ENCODE data around the gene KRT33B.

The KRT33B gene

GRCh38 chr17:41328207-41328606, 41.4 kb downstream of the KRT33B start:
- FAIRE-seq (no peak), DNase-seq (ENCODE audit: insufficient read length, low spot score) (no peak)

DNA sequence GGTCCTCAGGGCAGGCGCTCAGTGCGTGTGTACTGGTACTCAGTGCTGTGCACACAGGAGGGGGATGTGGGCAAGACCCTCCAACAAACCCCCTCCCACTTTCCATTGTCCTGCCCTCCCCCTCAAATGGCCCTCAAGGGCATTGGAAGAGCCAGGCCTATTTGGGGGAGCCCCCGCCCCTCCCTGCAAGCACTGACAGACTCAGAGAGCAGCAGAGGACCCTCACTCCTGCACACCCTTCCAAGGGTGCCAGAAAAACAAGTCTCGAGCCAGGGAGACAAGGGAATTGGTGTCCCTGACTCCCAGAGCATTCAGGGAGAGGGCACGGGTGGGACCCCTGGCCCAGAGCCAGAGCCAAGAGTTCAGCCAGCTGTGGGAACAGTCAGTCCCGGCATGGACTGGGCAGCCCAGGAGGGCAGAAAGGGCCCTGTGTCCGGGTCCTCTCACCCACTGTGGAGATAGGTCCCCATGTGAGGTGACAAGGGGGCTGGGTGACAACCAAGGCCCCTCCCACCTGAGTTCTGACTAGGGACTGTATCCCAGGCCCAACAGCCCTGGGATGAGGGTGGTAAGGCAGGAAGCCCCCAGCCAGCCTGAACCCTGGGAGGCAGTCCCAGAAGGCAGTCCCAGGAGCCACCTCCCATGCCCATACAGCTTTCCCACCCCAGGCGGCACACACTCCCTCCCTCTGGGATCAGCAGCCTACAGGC, 42.0 kb downstream of the KRT33B start:
- FAIRE-seq (no peak), DNase-seq (ENCODE audit: insufficient read length, low spot score) (no peak)
- no peak for TF ChIP-seq CTCF (IDR thresholded peaks at IDR 0.05; ENCODE audit: insufficient read depth, missing control alignments)

More at GRCh38 chr17:41328207-41328606, 41.4 kb downstream of the KRT33B start:
- no peak for TF ChIP-seq CTCF (IDR thresholded peaks at IDR 0.05; ENCODE audit: insufficient read depth, missing control alignments)

- DNase-seq (ENCODE audit: insufficient read length, low spot score) (no peak), FAIRE-seq (no peak)
- TF ChIP-seq CTCF (IDR thresholded peaks at IDR 0.05; ENCODE audit: insufficient read depth, missing control alignments), result no peak
Observed at GRCh38 chr17:41326173-41327145, 43.2 kb downstream of the KRT33B start.

GRCh38 chr17:41325611-41326010, 44.0 kb downstream of the KRT33B start:
- TF ChIP-seq CTCF (IDR thresholded peaks at IDR 0.05; ENCODE audit: insufficient read depth, missing control alignments), result no peak
- no peak for DNase-seq (ENCODE audit: insufficient read length, low spot score)
- no peak for FAIRE-seq

GRCh38 chr17:41325126-41325525, 44.5 kb downstream of the KRT33B start:
- FAIRE-seq, result no peak
- DNase-seq (ENCODE audit: insufficient read length, low spot score), result no peak
- no peak for TF ChIP-seq CTCF (IDR thresholded peaks at IDR 0.05; ENCODE audit: insufficient read depth, missing control alignments)

DNA sequence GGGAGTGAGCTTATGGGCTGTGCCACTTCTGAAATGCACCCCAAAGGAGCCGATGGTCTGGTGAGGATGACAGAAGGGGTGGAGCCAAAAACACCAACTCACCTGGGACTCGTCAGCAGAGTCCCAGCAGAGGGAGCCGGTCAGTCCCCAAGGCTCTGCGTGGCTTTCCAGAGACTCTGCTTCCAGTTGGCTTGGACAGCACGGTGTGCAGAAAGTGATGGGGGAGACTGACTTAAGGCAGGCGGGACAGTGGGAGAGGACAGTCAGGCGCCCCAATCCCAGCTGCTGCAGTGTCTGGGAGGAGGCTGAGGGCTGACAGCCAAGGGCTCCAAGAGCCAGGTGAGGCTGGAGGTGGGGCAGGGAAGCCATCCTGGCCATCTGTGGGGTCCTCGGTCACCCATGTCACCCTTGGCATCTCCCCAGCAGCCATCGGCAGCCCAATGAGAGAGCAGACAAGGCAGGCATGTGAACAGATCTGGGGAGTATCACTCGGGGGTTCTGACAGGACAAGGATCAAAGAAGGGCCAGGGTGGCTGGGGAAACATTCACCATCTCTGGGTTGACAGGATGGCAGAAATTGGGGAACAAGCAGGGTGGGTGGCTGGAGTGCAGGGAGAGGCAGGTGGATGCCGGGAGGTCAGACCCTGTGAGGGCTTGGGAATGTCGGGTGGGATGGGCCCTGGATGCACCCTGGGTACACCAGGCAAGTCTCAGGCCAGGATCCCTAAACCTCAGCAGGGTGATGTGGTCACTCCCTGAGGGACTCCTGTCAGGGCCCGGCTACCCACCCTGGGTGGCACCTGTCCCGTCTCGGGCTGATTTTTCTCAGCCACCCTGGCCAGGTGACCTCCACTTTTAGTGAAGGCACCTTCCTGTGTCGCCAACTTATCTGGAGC, 45.2 kb downstream of the KRT33B start:
- no peak for TF ChIP-seq CTCF (IDR thresholded peaks at IDR 0.05; ENCODE audit: insufficient read depth, missing control alignments)
- DNase-seq (ENCODE audit: insufficient read length, low spot score), result no peak
- FAIRE-seq, result no peak

Data from D721Med (cell line).